HG03103 (cell line): ENCODE results near the gene CERS6.
"Not testable (repeated sequence)": the region's sequence is repeated elsewhere in the genome, so short reads cannot be mapped to it uniquely, and the experiment has no call there.

Experiments
- ATAC-seq: cut with Tn5 transposase; IDR thresholded peaks from one replicate; pipeline ENCODE4 v1.9.1; 2021; ENCODE audit warnings: low read depth; ENCODE audit not compliant: unreplicated experiment

CERS6 gene

GRCh38 chr2:168787782-168788376, 331.8 kb downstream of the CERS6 start:
- ATAC-seq, result no peak

DNA sequence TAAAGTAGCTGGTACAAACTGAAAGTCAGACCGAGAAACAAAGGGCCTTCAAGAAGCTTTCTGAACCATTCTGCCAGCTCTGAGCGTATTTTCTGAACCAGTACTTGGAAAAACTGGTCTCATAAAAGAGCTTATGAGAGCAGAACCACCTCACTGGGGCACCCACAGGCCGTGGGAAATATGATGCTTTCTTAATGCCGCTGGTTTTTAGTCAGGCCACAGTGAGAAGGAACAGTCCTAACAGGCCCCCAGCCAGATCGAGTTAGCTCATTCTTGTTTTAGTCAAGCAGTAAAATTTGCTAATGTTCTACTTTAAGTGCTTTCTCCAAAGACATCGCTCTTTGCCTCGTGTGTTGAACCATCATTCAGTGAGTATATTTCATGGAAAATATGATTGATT, 333.7 kb downstream of the CERS6 start:
- ATAC-seq, result no peak

DNA sequence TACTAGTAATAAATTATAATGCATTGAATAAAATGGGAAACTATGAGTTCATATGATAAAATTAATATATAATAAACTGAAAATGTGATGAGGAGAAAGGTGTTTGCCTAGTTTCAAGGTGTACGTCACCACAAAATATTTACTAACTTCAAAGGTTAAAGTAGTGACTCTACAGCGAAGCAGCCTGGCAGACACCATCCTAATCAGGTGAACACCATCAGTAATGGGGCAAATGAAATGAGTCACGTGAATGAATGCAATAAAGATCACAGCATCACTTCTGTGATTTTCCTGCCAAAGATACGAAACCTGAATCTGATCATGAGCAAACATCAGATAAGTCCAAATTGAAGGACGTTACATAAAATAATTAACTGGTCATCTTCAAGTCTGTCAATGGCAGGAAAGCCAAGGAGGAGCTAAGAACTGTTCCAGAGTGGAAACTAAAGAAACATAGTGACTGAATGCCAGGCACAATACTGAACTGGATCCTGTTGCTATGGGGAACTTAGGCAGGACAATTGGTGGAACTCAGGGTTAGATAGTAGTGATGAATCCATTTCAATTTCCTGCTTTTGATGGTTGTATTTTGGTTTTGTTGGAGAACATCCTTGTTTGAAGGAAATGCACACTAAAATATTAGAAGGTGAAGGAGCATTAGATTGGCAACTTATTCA, 334.3 kb downstream of the CERS6 start:
- ATAC-seq, result no peak

DNA sequence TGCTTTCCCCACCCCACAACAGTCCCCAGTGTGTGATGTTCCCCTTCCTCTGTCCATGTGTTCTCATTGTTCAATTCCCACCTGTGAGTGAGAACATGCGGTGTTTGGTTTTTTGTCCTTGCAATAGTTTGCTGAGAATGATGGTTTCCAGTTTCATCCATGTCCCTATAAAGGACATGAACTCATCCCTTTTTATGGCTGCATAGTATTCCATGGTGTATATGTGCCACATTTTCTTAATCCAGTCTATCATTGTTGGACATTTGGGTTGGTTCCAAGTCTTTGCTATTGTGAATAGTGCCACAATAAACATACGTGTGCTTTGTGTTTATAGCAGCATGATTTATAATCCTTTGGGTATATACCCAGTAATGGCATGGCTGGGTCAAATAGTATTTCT, 335.1 kb downstream of the CERS6 start:
- ATAC-seq, result not testable (repeated sequence)

- no peak for ATAC-seq
These were observed 337.5 kb downstream of the CERS6 start for GRCh38 chr2:168793596-168793995.

DNA sequence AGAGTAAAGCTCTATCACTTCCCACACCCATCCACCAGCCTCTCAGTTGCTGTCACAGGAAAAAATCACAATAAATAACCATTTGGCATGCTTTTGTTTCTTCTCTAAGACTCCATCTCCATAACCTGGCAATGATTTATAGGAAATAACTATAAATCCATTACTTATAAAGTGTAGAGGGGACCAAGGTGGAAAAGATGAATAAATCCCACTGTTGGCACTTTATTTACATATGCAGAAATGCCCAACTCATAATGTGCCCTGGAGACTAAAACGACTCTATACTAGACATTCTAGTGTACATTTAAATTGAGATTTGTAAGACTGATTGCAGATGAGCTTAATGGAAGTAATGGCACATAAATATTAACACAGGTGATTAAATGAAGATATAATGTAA, 338.9 kb downstream of the CERS6 start:
- ATAC-seq, result no peak

DNA sequence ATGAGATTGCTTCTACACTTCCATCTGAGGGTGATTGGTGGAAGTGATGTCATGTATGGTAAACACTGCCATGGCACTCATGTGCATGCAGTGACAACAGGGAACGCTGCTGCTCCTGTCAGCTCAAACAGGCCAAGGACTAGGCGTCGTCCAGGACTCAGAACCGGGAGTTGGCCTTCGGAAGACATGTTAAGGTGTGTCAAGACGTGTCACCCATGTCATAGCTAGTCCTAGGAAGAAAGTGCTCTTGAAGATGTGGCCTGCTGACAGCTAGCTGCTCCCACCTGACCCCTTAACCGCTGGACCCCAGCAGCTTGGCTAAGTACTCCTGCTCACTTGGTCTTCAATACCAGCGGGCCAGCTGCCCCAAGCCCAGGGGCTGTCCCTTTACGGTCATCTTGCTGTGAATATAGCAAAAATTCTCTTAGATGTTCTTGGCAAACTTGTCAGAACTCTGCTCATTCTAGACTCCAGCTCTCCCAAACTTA, 340.1 kb downstream of the CERS6 start:
- ATAC-seq, result no peak

DNA sequence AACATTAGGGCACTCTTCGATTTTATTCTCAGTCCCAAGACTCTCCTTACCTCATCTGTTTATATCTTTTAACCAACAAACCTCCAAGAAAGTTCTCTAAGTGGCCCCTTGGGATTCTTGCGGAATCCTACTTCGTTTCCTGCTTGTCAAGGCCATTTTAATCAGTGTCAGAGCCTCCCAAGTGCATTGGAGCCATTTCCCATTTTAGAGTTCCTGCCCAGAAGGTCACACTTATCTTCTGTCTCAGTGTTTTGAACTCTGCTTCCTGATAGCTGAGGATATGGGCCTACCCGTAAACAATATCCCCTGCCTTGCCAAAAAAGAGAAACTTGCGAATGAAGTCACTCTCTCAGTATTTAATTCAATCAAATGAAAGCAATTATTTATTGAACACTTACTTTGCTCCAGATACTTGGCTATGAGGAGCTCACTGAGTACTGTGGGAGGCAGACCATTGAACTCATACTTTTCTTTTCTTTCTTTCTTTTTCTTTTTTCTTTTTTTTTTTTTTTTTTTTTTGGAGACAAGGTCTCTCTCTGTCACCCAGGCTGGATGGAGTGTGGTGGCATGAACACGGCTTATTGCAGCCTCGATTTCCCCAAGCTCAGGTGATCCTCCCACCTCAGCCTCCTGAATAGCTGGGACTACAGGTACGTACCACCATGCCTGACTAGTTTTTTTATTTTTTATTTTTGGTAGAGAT, 340.7 kb downstream of the CERS6 start:
- ATAC-seq, result no peak

DNA sequence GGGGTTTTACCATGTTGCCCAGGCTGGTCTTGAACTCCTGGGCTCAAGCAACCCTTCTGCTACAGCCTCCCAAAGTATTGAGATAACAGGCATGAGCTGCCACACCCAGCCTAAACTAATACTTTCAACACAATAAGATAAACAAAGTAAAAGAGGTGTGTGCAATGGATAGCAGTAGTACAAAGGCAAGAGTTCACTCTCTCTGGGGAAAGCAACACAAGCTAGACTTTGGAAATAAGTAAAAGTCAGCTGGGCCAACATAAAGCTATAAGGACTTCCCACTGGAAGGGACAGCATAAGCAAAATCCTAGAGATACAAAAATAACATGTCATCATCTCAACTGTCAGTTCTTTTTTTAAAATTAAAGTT, 341.2 kb downstream of the CERS6 start:
- ATAC-seq, result no peak

DNA sequence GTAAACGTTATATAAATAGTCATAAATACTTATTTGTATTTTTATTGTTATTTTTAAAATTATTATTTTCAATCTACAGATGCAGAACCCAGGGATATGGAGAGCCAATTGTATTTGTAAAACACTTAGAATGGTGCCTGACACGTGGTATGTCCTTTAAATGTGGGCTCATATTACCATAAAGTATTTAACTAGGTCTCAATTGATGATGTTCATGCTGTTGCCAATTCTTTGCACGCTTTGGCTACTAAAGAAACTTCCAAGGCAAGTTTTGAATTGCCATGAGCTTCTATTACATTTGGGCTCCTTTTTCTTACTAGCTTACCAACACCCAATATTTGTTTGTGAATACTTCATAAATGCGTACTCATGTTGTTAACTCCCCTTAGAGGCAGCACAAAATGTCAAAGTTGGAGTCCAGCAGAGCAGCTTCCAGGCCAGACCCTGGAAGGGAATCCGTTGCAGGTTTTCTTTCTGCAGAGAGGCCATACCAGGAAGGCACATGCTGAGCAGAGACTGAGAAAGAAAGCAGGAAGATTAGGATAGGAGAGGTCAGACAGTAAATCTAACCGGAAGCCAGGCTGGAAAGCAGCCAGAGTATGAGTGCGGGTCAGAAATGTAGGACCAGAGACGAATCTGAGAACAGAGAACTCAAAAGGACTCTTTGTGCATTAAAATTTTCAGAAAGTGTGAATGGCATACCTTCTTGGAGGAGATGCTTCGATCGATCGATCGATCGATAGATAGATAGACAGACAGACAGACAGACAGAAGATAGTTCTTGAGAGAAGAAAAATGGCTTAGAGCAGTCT, 342.2 kb downstream of the CERS6 start:
- ATAC-seq, result no peak

- ATAC-seq, result no peak
These were observed 342.9 kb downstream of the CERS6 start for GRCh38 chr2:168798888-168799410.

DNA sequence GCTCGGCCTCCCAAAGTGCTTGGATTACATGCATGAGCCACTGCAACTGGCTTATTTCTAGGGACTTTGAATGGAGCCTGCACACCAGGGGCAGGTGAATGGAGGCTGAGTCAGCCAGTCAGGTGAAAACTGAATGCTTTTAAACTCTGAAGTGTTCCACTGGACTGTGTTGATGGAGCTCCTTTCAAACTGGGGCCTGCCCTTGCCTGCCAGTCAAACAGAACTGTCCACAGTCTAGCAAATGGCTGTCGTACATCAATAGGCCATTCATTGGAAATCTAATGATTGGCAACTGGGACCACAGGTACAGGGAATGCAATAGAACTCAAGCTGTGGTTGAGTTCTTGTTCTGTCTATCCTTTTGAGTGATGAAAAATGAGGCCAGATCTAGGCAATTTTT, 345.4 kb downstream of the CERS6 start:
- ATAC-seq, result no peak

- ATAC-seq, result no peak
These were observed 346.1 kb downstream of the CERS6 start, which contains the start of gene NOSTRIN for GRCh38 chr2:168801961-168802858. TSS of gene NOSTRIN (plus strand) at chr2:168802637. CDS start at chr2:168802647, 10 bp downstream.

DNA sequence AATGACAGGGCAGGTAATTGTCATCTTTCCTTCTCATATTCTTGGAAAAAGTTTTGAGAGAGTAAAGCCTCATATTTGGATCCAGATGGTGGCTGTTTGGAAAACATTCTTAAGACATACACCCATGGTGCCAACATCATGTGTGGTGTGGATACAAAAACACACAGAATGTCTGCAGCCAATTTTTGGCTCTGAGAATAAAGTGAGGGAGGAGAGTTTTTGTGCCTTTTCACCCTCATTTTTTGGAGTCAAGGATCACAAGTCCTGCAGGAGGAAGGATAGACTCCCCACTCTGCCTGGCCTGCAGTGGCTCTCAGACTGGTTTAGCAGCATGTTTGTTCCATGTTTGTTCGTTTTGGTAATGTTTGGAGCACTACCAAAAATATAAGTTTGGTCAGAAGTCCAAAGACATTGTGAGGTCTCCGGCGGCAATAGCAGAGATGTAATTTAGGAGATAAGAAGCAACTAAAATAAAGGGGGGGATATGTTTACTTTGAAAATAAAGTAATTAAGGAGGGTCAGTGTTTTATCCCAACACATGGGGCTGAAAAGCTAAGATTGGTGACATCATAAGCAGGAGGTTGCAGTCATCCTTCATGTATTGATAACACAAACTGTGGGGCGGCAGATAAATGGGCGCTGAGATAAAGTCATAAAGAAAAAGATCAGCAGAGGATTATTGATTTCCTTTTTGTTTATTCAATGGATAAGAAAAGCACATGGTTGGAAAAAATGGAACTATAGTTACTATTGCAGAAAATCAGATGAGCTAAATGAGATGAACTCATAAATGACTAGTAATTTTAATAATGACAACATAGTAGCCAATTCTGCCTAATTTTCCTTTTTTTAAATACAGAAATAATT, 347.0 kb downstream of the CERS6 start:
- ATAC-seq, result no peak

- no peak for ATAC-seq
These were observed 348.1 kb downstream of the CERS6 start for GRCh38 chr2:168804214-168804613.

GRCh38 chr2:168805615-168806014, 349.5 kb downstream of the CERS6 start:
- ATAC-seq, result no peak

DNA sequence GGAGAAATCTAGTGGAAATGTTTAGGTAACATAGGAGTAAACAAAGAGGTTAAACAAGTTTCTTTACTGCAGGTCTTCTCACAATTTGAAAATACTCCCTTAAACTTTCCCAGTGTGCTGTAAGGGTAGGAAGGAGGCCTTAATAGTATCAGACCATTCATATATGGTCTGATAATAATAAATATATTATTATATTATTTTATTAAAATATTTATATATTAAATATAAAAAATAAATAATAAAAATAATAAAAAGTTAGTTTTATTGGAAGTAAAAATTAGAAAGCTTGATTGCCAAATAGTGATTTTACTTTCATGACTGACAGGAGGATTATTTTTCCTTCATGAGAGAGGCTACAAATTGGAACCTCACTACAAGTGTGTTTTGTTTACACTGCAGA, 353.5 kb downstream of the CERS6 start:
- no peak for ATAC-seq

DNA sequence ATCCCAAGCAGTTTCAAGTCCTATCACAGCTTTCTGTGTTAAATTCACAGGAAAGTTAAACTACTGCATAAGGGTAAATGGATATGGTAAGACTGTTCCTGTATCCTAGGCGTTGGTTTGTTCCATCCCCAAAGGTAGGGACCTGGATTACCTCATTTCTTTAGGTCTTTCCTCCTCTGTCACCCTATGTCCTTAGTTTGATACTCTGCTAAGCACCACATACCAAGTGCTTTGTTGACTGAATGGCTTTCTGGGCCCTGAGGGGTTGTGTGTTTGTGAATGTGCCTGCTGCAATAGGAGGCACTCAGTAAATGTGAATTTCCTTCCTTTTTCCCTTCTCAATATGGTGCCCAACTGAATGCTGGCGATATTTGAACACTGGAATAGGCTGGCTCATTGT, 354.2 kb downstream of the CERS6 start:
- ATAC-seq, result no peak

DNA sequence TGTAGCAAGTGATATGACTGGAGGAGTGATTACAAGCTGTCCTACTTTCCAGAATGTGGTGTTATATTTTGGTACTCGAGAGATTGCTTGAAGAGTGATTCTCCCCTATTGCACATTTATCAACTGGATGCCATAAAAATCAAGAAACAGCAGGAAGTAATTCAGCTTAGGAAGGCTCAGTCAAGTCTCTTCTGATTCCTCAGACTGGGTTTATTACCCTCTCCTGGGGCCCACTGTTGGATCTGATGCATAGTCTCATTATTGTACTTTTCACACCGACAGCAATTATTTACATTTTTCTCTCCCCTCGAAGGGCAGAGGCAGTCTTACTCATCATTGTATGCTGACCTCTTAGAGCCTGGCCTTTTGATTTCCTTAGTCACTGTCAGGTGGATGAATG, 355.6 kb downstream of the CERS6 start:
- no peak for ATAC-seq
